ENCODE measurements around the gene DGCR8.
A peak's percentile ranks its signal among the peaks of the same experiment; 100 is the strongest.

Gene DGCR8

GRCh38 chr22:20140521-20140964 lies 60.5 kb downstream of the DGCR8 start:
- DNase-seq: no peak

- DNase-seq: no peak
Observed at GRCh38 chr22:20141186-20142077, 61.4 kb downstream of the DGCR8 start.

DNA sequence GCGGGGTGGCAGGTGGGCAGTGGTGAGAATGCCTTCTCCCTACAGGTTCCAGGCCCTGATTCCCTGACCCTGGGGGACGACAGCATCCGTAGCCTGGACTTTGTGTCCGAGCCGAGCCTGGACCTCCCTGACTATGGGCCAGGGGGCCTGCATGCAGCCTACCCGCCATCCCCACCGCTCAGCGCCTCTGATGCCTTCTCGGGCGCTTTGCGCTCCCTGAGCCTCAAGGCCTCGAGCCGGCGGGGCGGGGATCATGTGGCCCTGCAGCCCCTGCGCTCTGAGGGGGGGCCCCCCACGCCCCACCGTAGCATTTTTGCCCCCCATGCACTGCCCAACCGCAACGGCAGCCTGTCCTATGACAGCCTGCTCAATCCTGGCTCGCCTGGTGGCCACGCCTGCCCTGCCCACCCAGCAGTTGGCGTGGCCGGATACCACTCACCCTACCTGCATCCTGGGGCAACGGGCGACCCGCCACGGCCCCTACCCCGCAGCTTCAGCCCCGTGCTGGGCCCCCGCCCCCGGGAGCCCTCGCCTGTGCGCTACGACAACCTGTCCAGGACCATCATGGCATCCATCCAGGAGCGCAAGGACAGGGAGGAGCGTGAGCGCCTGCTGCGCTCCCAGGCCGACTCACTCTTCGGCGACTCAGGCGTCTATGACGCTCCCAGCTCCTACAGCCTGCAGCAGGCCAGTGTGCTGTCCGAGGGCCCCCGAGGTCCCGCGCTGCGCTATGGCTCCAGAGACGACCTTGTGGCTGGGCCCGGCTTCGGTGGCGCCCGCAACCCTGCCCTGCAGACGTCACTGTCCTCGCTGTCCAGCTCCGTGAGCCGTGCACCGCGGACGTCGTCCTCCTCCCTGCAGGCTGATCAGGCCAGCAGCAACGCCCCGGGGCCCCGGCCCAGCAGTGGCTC lies 62.9 kb downstream of the DGCR8 start:
- DNase-seq: no peak

- DNase-seq: no peak
Observed at GRCh38 chr22:20143883-20144665, 64.0 kb downstream of the DGCR8 start.

DNA sequence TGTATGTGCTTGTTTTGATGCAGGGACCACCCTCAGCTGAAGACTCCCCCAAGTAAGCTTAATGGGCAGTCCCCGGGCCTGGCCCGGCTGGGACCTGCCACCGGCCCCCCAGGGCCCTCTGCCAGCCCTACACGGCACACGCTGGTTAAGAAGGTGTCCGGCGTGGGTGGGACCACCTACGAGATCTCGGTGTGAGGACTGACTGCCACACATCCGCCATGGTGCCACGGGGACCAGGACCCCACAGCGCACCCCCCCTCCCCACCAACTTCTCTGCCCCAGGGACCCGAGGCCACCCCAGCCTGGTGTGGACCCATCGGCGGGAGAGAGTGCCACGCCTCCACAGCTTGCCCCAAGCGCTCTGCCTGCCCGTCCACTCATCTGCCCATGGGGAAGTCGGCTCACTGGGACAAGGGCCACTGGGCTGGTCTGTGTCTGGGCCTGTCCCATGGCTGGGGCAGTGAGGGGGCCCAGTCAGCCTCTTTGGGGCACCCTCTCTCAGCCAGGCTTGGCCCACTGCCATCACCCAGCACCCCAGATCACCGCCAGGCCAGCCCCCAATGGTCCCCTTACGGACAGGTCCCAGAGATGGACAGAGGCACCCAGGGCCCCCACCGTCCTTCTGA lies 65.3 kb downstream of the DGCR8 start:
- no peak for DNase-seq

- DNase-seq: no peak
Observed at GRCh38 chr22:20145832-20146223, 65.8 kb downstream of the DGCR8 start.

- DNase-seq: no peak
Observed at GRCh38 chr22:20146777-20147176, 66.7 kb downstream of the DGCR8 start.

DNA sequence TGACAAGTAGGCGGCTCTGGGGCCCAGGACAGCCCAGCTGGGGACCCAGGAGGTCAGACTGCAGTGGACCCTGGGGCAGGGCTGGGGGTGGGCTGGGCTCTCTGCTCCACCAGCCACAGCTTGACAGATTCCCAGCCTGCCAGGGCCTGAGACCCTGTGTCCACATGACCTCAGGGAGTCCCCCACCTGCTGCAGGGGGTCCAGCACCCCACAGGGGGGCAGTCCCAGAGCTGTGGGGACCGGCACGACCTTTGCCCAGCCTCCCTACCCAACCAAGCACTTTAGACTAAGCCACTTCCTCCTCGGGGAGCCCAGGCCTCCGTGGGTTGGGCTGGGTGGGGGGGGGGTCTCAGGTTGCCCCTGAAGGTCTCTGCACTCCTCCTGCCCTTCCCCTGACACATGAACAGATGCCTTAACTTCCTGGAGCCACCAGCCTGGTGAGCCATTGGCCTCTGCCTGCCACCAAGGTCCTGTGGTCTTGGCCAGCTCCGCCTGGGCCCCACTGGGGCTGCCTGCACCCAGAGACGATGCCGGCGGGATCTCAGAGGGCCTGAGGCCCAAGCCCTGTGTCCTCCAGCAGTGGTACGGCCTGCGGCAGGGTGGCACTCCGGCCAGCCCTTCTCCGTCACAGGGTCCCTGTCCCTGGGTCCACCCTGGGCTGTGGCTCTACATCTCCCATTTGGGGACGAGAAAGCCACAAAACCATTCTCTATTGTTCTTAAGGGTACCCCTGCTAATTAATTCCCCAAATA lies 67.4 kb downstream of the DGCR8 start:
- no peak for DNase-seq

GRCh38 chr22:20148414-20148813 lies 68.4 kb downstream of the DGCR8 start:
- DNase-seq: no peak

- DNase-seq: peak; percentile 33
Observed at GRCh38 chr22:20149257-20150250, 69.5 kb downstream of the DGCR8 start.

DNA sequence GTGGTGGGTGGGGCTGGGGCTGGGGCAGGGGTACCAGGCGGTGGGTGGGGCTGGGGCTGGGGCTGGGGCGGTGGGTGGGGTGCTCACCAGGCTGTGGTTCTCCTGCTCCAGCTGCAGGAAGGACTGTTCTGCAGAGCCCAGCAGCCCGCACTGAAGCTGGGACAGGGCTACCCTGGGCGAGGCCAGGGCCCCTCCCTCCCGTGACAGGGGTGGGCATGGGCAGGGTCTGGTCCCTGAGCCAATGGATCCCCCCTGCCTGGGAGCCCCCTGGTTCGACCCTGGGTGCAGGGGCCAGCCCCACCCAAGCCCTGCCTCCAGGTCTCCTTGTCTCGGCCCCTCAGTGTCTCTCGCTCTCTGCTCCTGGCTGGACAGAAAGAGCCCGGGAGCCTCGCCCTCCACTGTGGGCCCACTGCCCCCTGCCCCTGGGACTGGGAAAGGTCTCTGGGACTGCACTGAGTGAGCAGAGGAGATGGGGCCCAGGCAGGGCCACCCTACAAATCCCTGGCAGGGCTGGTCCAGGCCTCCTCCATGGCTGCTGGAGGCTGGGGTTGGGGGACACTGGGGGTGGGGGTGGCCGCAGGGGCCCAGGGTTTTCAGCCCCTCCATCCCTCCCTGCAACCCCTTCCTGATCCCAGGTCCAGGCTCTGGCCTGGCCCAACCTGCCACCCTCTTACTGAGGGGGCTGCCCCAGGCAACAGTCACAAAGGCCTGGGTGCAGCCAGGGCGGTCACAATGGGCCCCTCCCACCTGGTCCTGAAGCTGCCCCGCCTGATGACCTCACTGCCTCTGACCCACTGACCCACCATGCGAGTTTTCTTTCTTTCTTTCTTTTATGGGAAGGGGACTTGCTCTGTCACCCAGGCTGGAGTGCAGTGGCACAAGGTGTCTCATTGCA lies 70.6 kb downstream of the DGCR8 start, which contains the start of gene CCDC188:
CCDC188 (minus strand) TSS at position 675 of the 895 bp plus-strand sequence; CDS start at position 606, 69 bp downstream.
- no peak for DNase-seq

- no peak for DNase-seq
Observed at GRCh38 chr22:20151276-20151588, 71.2 kb downstream of the DGCR8 start.

GRCh38 chr22:20152464-20152890 lies 72.4 kb downstream of the DGCR8 start:
- DNase-seq: no peak

DNA sequence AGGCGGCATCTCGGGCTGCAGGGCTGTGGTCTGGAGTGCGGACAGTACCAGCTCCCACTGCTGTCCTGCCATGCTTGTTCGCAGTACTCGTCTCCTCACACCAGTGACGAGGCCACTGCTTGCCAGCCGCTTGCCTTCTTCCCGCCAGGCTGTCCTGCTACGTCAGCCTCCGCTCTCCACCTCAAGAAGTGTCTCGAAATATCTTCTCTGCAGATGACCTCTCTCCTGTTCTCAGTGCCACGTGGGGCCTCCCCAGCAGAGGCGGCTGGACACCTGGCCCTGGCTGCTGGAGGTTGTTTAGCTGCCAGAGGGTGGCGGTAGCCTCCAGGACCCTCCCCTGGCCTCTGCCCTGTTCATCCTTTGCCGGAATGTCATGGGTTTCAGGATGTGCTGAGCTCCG lies 73.9 kb downstream of the DGCR8 start:
- no peak for DNase-seq

DNA sequence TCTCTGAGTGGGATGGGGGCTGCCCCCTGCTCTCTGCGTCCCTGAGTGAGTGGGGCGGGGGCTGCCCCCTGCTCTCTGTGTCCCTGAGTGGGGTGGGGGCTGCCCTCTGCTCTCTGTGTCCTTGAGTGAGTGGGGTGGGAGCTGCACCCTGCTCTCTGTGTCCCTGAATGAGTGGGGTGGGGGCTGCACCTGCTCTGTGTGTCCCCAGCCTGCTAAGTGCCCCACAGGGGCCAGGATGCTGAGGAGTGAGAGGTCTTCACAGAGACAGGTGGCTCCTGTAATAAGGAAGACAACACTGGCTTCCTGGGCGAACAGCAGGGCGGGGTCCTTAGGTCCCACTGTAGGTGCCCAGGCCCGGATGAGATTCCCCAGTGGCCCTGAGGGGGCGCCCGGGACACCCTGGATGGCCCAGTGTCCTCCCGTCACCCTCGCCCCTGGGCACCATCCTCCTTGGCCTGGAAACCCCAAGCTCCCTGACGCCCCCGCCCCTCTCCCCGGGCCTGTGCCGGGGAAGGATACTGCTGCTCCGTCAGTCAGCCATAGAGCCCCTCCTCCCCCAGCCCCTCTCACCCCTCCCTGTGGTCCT lies 74.7 kb downstream of the DGCR8 start:
- DNase-seq: peak; percentile 29

DNA sequence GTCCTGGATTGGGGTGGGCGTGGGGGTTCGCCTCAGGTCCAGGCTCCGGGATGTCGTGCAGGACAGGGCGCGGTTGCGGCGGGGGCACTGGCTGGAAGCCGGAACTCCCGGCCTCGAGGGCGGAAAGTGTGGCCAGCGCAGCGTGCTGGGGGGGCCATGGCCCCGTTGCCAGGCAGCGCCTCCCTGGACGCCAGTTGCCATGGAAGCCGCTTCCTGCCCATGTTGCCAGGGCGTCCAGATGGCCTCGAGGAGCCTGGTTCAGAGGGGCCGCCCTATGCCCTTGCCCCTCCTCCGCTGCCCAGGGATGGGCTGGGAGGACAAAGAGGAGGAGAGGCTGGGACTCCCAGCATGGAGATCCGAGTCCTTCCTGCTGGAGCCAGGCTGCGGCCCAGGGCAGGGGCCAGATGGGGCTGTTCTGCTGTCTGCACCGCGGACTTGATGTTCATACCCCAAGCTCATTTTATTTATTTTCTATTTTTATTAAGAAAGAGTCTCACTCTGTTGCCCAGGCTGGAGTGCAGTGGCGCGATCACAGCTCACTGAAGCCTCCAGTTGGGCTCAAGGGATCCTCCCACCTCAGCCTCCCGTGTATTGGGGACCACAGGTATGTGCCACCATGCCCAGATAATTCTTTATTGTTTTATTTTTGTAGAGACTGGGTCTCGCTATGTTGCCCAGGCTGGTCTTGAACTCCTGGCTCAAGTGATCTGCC lies 75.4 kb downstream of the DGCR8 start:
- DNase-seq: peak; percentile 79

DNA sequence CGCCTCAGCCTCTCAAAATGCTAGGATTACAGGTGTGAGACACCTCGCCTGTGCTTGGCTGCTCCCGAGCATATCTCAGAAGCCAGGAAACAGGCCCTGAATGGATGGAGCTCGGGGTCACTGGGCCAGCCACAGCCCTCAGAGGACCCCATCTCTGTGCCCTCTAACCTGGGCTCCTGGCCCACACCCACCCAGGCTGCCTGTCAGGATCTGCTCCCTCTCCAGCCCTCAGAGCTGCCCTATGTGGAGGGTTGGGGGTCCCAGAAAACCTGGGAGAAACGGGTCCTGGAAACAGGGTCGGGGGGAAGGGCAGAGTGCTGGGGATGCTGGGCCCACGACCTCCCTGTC lies 76.0 kb downstream of the DGCR8 start:
- DNase-seq: no peak

Measured in NCI-H2171 (cell line).